Ishikawa (cell line): ENCODE measurements around the gene MINDY3.

ENCODE experiments used
- CEBPB ChIP-seq: IDR thresholded peaks from 2 replicates; pipeline ENCODE4 v1.6.1; 2012
- CREB1 ChIP-seq: IDR thresholded peaks from 2 replicates; pipeline ENCODE4 v1.6.1; 2012; ENCODE audit warnings: low read depth
- EGR1 ChIP-seq: IDR thresholded peaks from 2 replicates; pipeline ENCODE4 v1.6.1; 2012
- EP300 ChIP-seq: IDR thresholded peaks from 2 replicates; pipeline ENCODE4 v1.6.1; 2012; ENCODE audit warnings: borderline replicate concordance
- FOXM1 ChIP-seq: IDR thresholded peaks from 2 replicates; pipeline ENCODE4 v1.6.1; 2012; ENCODE audit warnings: low read depth, borderline replicate concordance
- MAX ChIP-seq: IDR thresholded peaks from 2 replicates; pipeline ENCODE4 v1.6.1; 2012
- NFIC ChIP-seq: IDR thresholded peaks from 2 replicates; pipeline ENCODE4 v1.6.1; 2012
- RAD21 ChIP-seq: IDR thresholded peaks from 2 replicates; pipeline ENCODE4 v1.6.1; 2012; ENCODE audit warnings: low read depth
- TAF1 ChIP-seq: IDR thresholded peaks from 2 replicates; pipeline ENCODE4 v1.6.1; 2012; ENCODE audit warnings: low read depth, mild to moderate bottlenecking
- TCF12 ChIP-seq: IDR thresholded peaks from 2 replicates; pipeline ENCODE4 v1.6.1; 2012; ENCODE audit warnings: low read depth
- TEAD4 ChIP-seq: IDR thresholded peaks from 2 replicates; pipeline ENCODE4 v1.6.1; 2012
- YY1 ChIP-seq: IDR thresholded peaks from 2 replicates; pipeline ENCODE4 v1.6.1; 2012; ENCODE audit warnings: low read depth
- ZBTB7A ChIP-seq: IDR thresholded peaks from 2 replicates; pipeline ENCODE4 v1.6.1; 2012; ENCODE audit warnings: low read depth
- TF ChIP-seq, protein P1 (sequence below): IDR thresholded peaks from 2 replicates; pipeline ENCODE4 v1.6.1; 2012; ENCODE audit warnings: low read depth, mild to moderate bottlenecking
- TF ChIP-seq, protein P2 (sequence below): IDR thresholded peaks from 2 replicates; pipeline ENCODE4 v1.6.1; 2012

MINDY3 gene

DNA sequence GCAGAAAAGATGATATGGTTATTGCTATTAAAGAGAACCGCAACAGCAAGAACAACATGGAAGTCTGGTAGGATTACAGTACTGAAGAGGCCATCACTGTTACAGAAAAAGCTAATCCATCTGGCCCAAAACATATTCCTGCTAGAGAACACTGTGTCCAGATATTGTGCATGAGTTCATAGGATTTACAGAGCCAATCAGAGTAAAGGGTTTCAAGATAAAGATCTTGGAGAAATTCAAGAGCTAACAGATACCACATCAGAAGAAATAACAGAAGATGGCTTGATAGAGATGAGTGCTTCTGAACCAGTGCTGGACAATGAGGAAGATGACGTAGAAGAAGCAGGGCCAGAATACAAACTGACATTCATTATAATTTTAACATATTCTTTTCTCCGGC lies 58.7 kb downstream of the MINDY3 start:
- TF ChIP-seq TCF12 (no peak), EP300 (no peak)

DNA sequence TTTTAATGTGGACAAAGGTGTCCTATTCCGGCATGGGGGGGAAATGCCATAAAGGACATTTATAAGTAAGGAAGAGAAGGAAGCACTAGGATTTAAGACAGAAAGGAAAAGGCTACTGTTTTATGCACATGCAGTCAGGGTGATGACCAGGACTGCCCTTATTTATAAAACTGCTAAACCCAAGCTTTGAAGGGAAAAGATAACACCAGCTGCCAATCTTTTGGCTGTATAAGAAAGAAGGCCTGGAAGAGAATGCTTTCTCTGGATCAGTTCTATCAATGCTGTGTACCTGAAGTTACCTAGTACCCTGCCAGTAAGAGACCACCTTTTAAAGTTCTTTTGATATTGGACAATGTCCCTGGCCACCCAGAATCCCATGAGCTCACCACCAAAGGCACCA lies 59.2 kb downstream of the MINDY3 start:
- TF ChIP-seq CREB1 = no peak
- TF ChIP-seq, protein P1, sequence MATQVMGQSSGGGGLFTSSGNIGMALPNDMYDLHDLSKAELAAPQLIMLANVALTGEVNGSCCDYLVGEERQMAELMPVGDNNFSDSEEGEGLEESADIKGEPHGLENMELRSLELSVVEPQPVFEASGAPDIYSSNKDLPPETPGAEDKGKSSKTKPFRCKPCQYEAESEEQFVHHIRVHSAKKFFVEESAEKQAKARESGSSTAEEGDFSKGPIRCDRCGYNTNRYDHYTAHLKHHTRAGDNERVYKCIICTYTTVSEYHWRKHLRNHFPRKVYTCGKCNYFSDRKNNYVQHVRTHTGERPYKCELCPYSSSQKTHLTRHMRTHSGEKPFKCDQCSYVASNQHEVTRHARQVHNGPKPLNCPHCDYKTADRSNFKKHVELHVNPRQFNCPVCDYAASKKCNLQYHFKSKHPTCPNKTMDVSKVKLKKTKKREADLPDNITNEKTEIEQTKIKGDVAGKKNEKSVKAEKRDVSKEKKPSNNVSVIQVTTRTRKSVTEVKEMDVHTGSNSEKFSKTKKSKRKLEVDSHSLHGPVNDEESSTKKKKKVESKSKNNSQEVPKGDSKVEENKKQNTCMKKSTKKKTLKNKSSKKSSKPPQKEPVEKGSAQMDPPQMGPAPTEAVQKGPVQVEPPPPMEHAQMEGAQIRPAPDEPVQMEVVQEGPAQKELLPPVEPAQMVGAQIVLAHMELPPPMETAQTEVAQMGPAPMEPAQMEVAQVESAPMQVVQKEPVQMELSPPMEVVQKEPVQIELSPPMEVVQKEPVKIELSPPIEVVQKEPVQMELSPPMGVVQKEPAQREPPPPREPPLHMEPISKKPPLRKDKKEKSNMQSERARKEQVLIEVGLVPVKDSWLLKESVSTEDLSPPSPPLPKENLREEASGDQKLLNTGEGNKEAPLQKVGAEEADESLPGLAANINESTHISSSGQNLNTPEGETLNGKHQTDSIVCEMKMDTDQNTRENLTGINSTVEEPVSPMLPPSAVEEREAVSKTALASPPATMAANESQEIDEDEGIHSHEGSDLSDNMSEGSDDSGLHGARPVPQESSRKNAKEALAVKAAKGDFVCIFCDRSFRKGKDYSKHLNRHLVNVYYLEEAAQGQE = no peak
- no peak for TF ChIP-seq CEBPB
- no peak for TF ChIP-seq TCF12
- TF ChIP-seq RAD21 = no peak
- no peak for TF ChIP-seq TAF1
- TF ChIP-seq EP300 = no peak
- no peak for TF ChIP-seq YY1
- no peak for TF ChIP-seq MAX
- no peak for TF ChIP-seq FOXM1
- no peak for TF ChIP-seq TEAD4
- TF ChIP-seq, protein P2, sequence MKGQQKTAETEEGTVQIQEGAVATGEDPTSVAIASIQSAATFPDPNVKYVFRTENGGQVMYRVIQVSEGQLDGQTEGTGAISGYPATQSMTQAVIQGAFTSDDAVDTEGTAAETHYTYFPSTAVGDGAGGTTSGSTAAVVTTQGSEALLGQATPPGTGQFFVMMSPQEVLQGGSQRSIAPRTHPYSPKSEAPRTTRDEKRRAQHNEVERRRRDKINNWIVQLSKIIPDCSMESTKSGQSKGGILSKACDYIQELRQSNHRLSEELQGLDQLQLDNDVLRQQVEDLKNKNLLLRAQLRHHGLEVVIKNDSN = no peak
- TF ChIP-seq EGR1 = no peak
- no peak for TF ChIP-seq NFIC
- TF ChIP-seq ZBTB7A = no peak

- TF ChIP-seq TAF1 (no peak), EGR1 (no peak), EP300 (no peak), TEAD4 (no peak), FOXM1 (no peak), TCF12 (no peak), NFIC (no peak), ZBTB7A (no peak), CREB1 (no peak), YY1 (no peak), CEBPB (no peak), RAD21 (no peak), MAX (no peak)
- TF ChIP-seq, protein P1 = no peak
- TF ChIP-seq, protein P2 = no peak
Measured at GRCh38 chr10:15797346-15797745, 63.0 kb downstream of the MINDY3 start.

DNA sequence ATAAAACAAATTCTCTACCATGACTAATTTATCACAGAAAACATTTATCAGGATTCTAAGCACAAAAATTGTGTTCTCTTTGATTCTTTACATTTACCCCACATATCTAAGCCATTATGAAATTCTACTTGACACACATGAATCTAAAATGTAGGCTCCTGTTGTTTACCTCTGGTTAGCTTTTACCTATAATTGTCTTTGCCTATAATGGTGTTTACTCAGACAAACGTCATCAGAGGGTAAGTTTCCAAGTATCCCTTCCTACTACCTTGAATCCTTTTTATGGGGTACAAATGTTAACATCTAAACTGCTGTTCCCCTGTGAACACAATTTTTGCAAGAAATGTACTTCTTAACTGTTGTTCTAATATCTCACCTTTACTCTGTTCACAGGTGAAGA lies 63.5 kb downstream of the MINDY3 start:
- TF ChIP-seq CEBPB (no peak), FOXM1 (no peak), CREB1 (no peak), TAF1 (no peak), TCF12 (no peak), MAX (no peak), TEAD4 (no peak), NFIC (no peak), ZBTB7A (no peak), EGR1 (no peak), YY1 (no peak), RAD21 (no peak)
- TF ChIP-seq, protein P2 = no peak
- TF ChIP-seq, protein P1 = no peak
